PFSK-1 (cell line): ENCODE measurements around the gene ATP8A1.

ENCODE experiments used
- POLR2AphosphoS5 ChIP-seq: IDR thresholded peaks from 2 replicates; pipeline ENCODE4 v1.6.1; 2012; ENCODE audit warnings: low read depth, mild to moderate bottlenecking, control low read depth, low read length, moderate library complexity
- REST ChIP-seq, 2 experiments: IDR thresholded peaks; 2 replicates each; pipeline versions ENCODE4 v1.6.1 to v1.8.0; 2011 to 2012; ENCODE audit warnings: low read depth in 2 of 2, low read length in 2 of 2, control low read depth in 1 of 2, inconsistent platforms in 1 of 2, mild to moderate bottlenecking in 1 of 2, moderate library complexity in 1 of 2; ENCODE audit not compliant: insufficient read depth in 1 of 2
- TAF1 ChIP-seq: IDR thresholded peaks from 2 replicates; pipeline ENCODE4 v1.6.1; 2012; ENCODE audit warnings: low read length, control low read depth, borderline replicate concordance; ENCODE audit not compliant: insufficient read depth

GRCh38 chr4:42412251-42412650 is 244.7 kb downstream of the ATP8A1 start:
- TF ChIP-seq REST (IDR thresholded peaks at IDR 0.05; ENCODE audit: insufficient read depth in 1 of 2, low read depth in 2 of 2, low read length in 2 of 2), result no peak
- no peak for TF ChIP-seq TAF1
- TF ChIP-seq POLR2AphosphoS5, result no peak
